Loucy (cell line): Measurements from ENCODE around the gene MAML3.

Experiments
- CTCF ChIP-seq: fragments of 200-600 bp; sonication (generic); conservative IDR thresholded peaks from 2 replicates; pipeline ENCODE4 v1.5.1; 2014; ENCODE audit warnings: mild to moderate bottlenecking, antibody characterized with exemption, low read length
- EZH2phosphoT487 ChIP-seq: fragments of 200-600 bp; IDR thresholded peaks from 2 replicates; pipeline ENCODE4 v1.6.1; 2018; ENCODE audit warnings: antibody characterized with exemption, mild to moderate bottlenecking, moderate library complexity, borderline replicate concordance

- no peak for TF ChIP-seq CTCF
- no peak for TF ChIP-seq EZH2phosphoT487
Measured at GRCh38 chr4:140118931-140119640, 34.9 kb downstream of the MAML3 start.
